ENCODE measurements around the gene CAT.

Gene CAT

DNA sequence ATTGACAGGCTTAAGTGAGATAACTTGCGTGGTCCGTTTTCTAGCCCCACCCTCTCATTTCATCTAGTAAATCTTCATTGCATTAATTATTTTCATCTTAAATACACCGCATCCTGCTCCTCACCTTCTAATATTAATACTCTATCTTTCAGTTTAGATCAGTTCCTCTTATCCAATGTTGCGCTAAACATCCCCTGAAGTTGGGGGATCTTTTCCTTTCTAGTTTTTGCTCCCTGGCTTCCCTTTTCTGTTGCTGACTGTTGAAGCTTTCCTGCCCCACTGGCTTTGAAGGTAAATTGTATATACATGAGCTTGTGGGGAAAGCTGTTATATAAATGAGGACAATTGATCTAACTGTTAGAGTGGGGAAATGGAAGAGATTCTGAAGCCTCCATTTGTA lies 7.2 kb downstream of the CAT start:
- Histone ChIP-seq H3K9ac (ENCODE audit: low read length) (no peak overlapping the region), H3K36me3 (ENCODE audit: control insufficient read depth, low read depth, low read length) (no peaks in the 10 kb centered on the region), H3K27ac (ENCODE audit: low read length) (no peak overlapping the region), H3K9me3 (ENCODE audit: control insufficient read depth, low read depth, low read length) (no peaks in the 10 kb centered on the region), H3K4me1 (ENCODE audit: control insufficient read depth, low read depth, low read length) (no peaks in the 10 kb centered on the region), H3K4me3 (ENCODE audit: low read length) (no peak overlapping the region), H3K27me3 (ENCODE audit: control insufficient read depth, insufficient read depth, low read length) (no peaks in the 10 kb centered on the region)

DNA sequence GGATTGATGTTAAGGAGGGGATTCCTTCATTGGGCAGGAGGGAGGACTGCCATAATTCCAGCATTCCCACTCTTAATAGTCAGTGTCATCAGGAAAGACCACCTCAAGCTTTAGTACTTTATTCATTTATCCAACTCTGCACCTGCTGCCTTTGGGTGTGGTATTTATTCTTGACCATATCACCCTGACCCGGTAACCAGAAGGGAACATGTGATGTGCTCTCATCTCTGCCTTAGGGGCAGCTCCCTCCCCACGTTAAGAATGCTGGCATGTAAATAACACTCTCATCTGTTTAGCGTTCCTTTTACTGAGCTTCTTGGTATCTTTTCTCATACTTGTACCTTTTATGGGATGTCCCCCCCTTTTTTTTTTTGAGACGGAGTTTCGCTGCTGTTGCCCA lies 7.7 kb downstream of the CAT start:
- Histone ChIP-seq H3K9me3 (ENCODE audit: control insufficient read depth, low read depth, low read length) (no peaks in the 10 kb centered on the region), H3K9ac (ENCODE audit: low read length) (no peak overlapping the region), H3K27ac (ENCODE audit: low read length) (no peak overlapping the region), H3K4me1 (ENCODE audit: control insufficient read depth, low read depth, low read length) (no peaks in the 10 kb centered on the region), H3K4me3 (ENCODE audit: low read length) (no peak overlapping the region), H3K36me3 (ENCODE audit: control insufficient read depth, low read depth, low read length) (no peaks in the 10 kb centered on the region), H3K27me3 (ENCODE audit: control insufficient read depth, insufficient read depth, low read length) (no peaks in the 10 kb centered on the region)

DNA sequence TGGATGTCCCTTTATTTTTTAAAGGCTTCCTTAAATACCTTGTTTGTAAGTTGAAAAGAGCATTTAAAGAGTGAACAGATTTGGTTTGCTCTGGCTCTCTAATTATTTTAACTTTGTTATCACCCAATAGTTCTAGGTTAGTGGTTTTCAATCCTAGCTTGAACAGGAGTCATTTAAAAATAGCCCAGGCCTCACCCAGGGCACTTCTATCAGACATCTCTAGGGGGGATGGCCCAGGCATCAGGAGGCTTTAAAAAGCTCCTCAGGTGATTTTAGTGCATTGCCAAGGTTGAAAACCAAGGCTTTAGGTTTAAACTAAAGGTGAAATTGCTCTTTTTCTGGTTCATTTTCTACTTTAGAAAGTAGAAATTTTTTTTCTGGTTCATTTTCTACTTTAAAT lies 8.3 kb downstream of the CAT start:
- Histone ChIP-seq H3K27me3 (ENCODE audit: control insufficient read depth, insufficient read depth, low read length) (no peaks in the 10 kb centered on the region), H3K4me3 (ENCODE audit: low read length) (no peak overlapping the region), H3K4me1 (ENCODE audit: control insufficient read depth, low read depth, low read length) (no peaks in the 10 kb centered on the region), H3K27ac (ENCODE audit: low read length) (no peak overlapping the region), H3K9ac (ENCODE audit: low read length) (no peak overlapping the region), H3K36me3 (ENCODE audit: control insufficient read depth, low read depth, low read length) (no peaks in the 10 kb centered on the region), H3K9me3 (ENCODE audit: control insufficient read depth, low read depth, low read length) (no peaks in the 10 kb centered on the region)

DNA sequence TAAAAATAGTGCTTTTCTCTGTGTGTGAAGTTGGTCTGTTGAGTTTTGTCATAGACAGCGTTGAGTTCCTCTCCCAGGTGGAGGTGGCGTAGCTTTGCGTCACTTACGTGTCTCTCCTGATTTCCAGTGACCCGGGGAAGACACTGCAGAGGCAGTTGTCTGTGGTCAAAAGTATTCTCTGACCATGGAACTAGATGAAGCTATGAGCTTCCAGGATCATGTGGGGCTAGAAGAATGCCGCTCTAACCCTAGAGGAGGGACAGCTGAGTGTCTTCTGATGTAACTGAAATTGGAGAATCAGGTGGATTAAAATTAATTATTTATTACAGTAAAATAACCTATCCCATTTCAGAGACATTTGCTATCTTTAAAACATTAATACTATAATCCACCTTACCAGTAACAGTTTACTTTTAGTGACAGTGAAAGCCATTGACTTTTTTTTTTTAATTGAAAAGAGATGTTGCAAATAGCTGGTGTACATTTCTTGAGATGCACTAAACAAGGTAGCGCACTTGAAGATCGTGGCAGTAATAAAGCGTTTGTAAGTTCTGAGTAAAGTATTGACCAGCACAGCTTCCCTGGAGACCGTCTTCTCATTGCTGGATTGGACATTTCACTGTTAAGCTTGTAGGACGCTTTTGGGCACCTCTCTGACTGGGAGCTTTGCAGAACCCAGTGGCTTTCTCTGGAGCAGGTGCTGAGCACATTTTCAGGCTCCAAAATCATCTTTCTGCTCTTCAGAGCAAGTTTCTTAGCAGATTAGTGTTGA lies 9.7 kb downstream of the CAT start:
- Histone ChIP-seq H3K4me3 (ENCODE audit: low read length) (no peak overlapping the region), H3K9ac (ENCODE audit: low read length) (no peak overlapping the region), H3K9me3 (ENCODE audit: control insufficient read depth, low read depth, low read length) (no peaks in the 10 kb centered on the region), H3K4me1 (ENCODE audit: control insufficient read depth, low read depth, low read length) (no peaks in the 10 kb centered on the region), H3K27ac (ENCODE audit: low read length) (no peak overlapping the region), H3K36me3 (ENCODE audit: control insufficient read depth, low read depth, low read length) (no peaks in the 10 kb centered on the region), H3K27me3 (ENCODE audit: control insufficient read depth, insufficient read depth, low read length) (no peaks in the 10 kb centered on the region)

DNA sequence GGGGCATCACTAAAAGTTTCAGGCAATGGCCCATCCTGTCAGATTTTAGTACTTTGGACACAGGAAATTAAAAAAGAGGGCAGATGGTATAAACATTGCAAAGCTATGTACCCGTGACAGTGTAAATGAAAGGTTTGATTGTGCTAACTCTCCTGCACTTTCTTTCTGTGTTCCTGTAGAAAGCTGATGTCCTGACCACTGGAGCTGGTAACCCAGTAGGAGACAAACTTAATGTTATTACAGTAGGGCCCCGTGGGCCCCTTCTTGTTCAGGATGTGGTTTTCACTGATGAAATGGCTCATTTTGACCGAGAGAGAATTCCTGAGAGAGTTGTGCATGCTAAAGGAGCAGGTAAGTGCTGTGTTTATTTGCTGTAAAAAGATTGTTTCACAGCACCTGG lies 10.3 kb downstream of the CAT start:
- H3K36me3 ChIP-seq (ENCODE audit: control insufficient read depth, low read depth, low read length) = no peaks in the 10 kb centered on the region
- H3K27ac ChIP-seq (ENCODE audit: low read length) = no peak overlapping the region

DNA sequence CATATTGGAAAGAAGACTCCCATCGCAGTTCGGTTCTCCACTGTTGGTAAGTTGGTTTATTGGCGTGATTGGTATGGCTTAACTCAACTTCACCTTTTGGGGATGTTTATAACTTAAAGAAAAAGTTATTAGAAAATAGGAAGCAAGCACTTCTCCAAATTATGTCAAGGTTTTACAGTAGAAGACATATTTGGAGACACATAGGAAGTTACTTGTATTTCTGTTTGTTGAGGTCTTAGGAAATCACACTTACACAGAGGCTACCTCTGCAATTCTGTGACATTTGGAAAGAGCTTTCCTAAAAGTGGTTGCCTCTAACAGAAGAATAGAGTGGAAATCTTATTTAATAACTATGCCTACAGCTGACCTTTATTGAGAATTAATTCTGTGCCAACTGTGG lies 12.3 kb downstream of the CAT start:
- no peaks in the 10 kb centered on the region for H3K27me3 ChIP-seq (ENCODE audit: control insufficient read depth, insufficient read depth, low read length)
- no peak overlapping the region for H3K9ac ChIP-seq (ENCODE audit: low read length)
- H3K4me1 ChIP-seq (ENCODE audit: control insufficient read depth, low read depth, low read length) = no peaks in the 10 kb centered on the region
- H3K27ac ChIP-seq (ENCODE audit: low read length) = no peak overlapping the region
- H3K4me3 ChIP-seq (ENCODE audit: low read length) = no peak overlapping the region
- H3K9me3 ChIP-seq (ENCODE audit: control insufficient read depth, low read depth, low read length) = no peaks in the 10 kb centered on the region
- H3K36me3 ChIP-seq (ENCODE audit: control insufficient read depth, low read depth, low read length) = no peaks in the 10 kb centered on the region

More for the DNA sequence above, 10.3 kb downstream of the CAT start:
- H3K9me3 ChIP-seq (ENCODE audit: control insufficient read depth, low read depth, low read length) = no peaks in the 10 kb centered on the region
- no peaks in the 10 kb centered on the region for H3K27me3 ChIP-seq (ENCODE audit: control insufficient read depth, insufficient read depth, low read length)
- H3K4me3 ChIP-seq (ENCODE audit: low read length) = no peak overlapping the region
- no peak overlapping the region for H3K9ac ChIP-seq (ENCODE audit: low read length)
- H3K4me1 ChIP-seq (ENCODE audit: control insufficient read depth, low read depth, low read length) = no peaks in the 10 kb centered on the region

DNA sequence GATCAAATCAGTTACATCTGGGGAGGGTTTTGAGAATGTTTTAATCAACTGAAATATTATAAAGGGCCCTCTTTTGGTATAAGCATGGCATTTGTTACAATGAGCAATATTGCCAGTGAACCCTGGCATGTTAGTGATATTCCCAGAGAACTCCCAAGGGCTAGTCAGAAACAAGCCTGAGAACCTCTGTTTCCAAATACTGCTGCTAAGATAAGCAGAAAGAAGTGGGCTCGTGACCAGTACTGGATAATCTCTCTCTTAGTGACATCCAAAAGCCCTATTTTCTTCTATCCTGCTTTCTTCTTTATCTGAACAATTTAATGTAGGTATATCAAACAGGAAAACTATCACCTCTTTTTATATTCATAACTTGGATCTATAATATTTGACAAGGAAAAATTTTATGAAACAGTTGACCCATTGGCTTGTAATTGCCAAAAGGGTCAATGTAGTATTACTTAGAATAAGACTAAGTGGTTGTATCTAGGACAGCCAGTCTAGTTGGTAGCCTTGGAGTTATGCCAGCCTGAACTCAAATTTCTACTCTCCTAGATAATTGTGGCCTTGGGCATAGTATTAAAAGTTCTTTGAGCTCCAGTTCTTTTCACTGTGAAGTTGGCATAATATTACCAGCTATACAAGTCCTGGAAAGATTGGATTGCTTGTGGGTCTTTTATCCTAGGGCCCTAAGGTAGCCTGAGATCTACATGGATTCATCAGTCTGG lies 15.7 kb downstream of the CAT start:
- Histone ChIP-seq H3K9me3 (ENCODE audit: control insufficient read depth, low read depth, low read length) (no peaks in the 10 kb centered on the region), H3K4me1 (ENCODE audit: control insufficient read depth, low read depth, low read length) (no peaks in the 10 kb centered on the region), H3K4me3 (ENCODE audit: low read length) (no peak overlapping the region), H3K27me3 (ENCODE audit: control insufficient read depth, insufficient read depth, low read length) (no peaks in the 10 kb centered on the region), H3K27ac (ENCODE audit: low read length) (no peak overlapping the region), H3K9ac (ENCODE audit: low read length) (no peak overlapping the region), H3K36me3 (ENCODE audit: control insufficient read depth, low read depth, low read length) (no peaks in the 10 kb centered on the region)

DNA sequence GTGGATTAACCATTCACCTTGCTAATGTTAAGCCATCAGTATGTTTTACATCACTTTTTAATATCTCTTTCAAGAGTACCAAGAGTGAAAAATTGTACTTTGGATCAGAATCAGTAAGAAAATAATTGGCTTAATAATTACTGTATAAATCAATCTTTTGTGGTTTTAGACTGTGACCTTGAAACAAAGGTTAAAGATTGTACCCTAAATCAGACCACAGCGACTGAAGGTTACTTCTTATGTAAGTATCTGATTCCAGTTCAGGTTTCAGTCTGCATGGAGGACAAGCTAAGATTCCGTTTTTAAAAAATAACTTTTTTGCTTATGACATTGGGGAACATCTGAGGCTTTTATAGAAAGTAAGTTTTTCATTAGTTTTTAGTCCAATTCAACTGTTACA lies 18.9 kb downstream of the CAT start:
- Histone ChIP-seq H3K27me3 (ENCODE audit: control insufficient read depth, insufficient read depth, low read length) (no peaks in the 10 kb centered on the region), H3K4me3 (ENCODE audit: low read length) (no peak overlapping the region), H3K36me3 (ENCODE audit: control insufficient read depth, low read depth, low read length) (no peaks in the 10 kb centered on the region), H3K4me1 (ENCODE audit: control insufficient read depth, low read depth, low read length) (no peaks in the 10 kb centered on the region), H3K9ac (ENCODE audit: low read length) (no peak overlapping the region), H3K9me3 (ENCODE audit: control insufficient read depth, low read depth, low read length) (no peaks in the 10 kb centered on the region), H3K27ac (ENCODE audit: low read length) (no peak overlapping the region)

DNA sequence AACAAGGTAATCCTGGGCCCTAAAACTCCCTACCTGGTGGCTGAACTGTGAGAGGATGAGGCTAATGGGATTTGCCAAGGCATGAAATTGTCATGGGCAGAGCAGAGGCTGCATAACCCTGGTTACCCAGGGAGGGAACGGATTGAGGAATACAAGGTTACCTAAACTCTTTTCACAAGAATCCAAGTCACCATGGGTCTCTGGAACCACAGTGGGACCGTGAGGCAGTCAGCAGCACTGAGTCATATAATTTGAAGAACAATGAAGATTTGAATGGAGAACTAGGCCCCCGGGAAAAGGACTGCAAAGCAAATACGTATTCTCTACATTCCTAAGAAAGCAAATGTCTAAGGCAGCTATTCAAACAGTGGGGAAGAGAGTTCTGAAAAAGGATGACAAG lies 19.8 kb downstream of the CAT start:
- Histone ChIP-seq H3K4me3 (ENCODE audit: low read length) (no peak overlapping the region), H3K36me3 (ENCODE audit: control insufficient read depth, low read depth, low read length) (no peaks in the 10 kb centered on the region), H3K27ac (ENCODE audit: low read length) (no peak overlapping the region), H3K9ac (ENCODE audit: low read length) (no peak overlapping the region), H3K27me3 (ENCODE audit: control insufficient read depth, insufficient read depth, low read length) (no peaks in the 10 kb centered on the region), H3K4me1 (ENCODE audit: control insufficient read depth, low read depth, low read length) (no peaks in the 10 kb centered on the region), H3K9me3 (ENCODE audit: control insufficient read depth, low read depth, low read length) (no peaks in the 10 kb centered on the region)

DNA sequence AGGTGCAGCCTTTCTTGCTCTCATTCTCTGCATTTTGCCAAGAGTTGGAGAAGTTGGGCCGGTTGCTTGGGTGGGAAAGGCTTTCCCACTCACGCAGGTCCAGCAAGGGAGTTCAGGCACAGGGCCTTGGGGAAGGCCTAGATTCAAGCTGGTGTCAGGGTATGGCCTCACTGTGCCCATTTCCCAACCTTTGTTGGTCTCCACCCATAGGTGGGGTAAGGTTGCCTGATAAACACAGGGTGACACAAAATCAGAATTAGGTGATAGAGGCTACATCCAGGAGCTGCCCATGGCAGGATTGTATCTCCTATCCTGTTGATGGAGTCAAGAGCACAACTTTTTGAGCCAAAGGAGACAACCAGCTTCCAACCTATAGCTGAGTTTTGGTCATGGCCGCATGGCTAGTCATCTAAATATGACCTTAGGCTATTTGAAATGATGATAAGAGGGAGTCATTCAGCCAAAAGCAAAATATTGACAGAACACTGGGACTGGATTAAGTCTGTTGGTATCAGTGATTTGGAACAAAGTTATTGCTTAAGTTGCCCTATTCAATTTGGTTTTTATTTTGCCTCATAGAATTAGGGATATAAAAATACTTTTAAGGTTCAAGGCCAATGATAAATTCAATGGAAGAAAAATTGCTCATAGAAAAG lies 20.9 kb downstream of the CAT start:
- H3K4me3 ChIP-seq (ENCODE audit: low read length) = no peak overlapping the region
- no peaks in the 10 kb centered on the region for H3K36me3 ChIP-seq (ENCODE audit: control insufficient read depth, low read depth, low read length)
- H3K9ac ChIP-seq (ENCODE audit: low read length) = no peak overlapping the region
- H3K4me1 ChIP-seq (ENCODE audit: control insufficient read depth, low read depth, low read length) = no peaks in the 10 kb centered on the region
- H3K9me3 ChIP-seq (ENCODE audit: control insufficient read depth, low read depth, low read length) = no peaks in the 10 kb centered on the region
- no peak overlapping the region for H3K27ac ChIP-seq (ENCODE audit: low read length)
- H3K27me3 ChIP-seq (ENCODE audit: control insufficient read depth, insufficient read depth, low read length) = no peaks in the 10 kb centered on the region

DNA sequence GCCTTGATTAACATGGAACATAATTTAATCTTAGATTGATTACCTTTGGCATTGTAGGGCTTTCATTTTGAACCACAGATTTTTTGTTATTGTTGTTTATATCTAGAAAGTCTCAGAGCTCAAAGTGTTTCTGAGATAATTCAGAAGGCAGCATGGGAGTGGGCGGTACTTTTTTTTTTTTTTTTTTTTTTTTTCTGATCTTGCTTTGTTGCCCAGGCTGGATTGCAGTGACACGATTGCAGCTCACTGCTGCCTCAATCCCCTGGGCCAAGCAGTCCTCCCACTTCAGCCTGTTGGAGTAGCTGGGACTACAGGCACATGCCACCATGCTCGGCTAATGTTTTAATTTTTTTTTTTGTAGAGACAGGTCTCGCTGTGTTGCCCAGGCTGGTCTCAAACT lies 21.5 kb downstream of the CAT start:
- no peaks in the 10 kb centered on the region for H3K36me3 ChIP-seq (ENCODE audit: control insufficient read depth, low read depth, low read length)

More for the DNA sequence above, 21.5 kb downstream of the CAT start:
- H3K27me3 ChIP-seq (ENCODE audit: control insufficient read depth, insufficient read depth, low read length) = no peaks in the 10 kb centered on the region
- H3K27ac ChIP-seq (ENCODE audit: low read length) = no peak overlapping the region
- no peak overlapping the region for H3K9ac ChIP-seq (ENCODE audit: low read length)
- H3K4me3 ChIP-seq (ENCODE audit: low read length) = no peak overlapping the region
- no peaks in the 10 kb centered on the region for H3K4me1 ChIP-seq (ENCODE audit: control insufficient read depth, low read depth, low read length)
- no peaks in the 10 kb centered on the region for H3K9me3 ChIP-seq (ENCODE audit: control insufficient read depth, low read depth, low read length)

Measured in iPS-18a (cell line).